ENCODE measurements around the gene ABCA10.

DNA sequence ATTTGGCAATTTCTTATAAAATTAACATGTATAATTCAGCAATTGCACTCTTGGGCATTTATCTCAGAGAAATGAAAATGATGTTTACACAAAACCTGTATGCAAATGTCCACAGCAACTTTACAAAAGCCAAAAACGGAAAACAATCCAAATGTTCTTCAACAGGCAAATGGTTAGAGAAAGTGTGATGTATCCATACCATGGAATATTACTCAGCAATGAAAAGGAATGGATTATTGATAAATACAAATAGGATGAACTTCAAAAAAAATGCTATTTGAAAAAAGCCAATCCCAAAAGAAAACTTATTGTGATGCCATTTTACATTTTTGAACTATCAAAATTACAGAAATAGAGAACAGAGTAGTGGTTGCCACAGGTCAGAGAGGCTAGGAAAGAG is 37.2 kb upstream of the ABCA10 start:
- TF ChIP-seq, protein P1, sequence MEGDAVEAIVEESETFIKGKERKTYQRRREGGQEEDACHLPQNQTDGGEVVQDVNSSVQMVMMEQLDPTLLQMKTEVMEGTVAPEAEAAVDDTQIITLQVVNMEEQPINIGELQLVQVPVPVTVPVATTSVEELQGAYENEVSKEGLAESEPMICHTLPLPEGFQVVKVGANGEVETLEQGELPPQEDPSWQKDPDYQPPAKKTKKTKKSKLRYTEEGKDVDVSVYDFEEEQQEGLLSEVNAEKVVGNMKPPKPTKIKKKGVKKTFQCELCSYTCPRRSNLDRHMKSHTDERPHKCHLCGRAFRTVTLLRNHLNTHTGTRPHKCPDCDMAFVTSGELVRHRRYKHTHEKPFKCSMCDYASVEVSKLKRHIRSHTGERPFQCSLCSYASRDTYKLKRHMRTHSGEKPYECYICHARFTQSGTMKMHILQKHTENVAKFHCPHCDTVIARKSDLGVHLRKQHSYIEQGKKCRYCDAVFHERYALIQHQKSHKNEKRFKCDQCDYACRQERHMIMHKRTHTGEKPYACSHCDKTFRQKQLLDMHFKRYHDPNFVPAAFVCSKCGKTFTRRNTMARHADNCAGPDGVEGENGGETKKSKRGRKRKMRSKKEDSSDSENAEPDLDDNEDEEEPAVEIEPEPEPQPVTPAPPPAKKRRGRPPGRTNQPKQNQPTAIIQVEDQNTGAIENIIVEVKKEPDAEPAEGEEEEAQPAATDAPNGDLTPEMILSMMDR (IDR thresholded peaks at IDR 0.05): no peak
- TF ChIP-seq POLR2A (IDR thresholded peaks at IDR 0.05): no peak
